ENCODE measurements around the gene ADAMTS16.
"Not testable (repeated sequence)": the region's sequence is repeated elsewhere in the genome, so short reads cannot be mapped to it uniquely, and the experiment has no call there.

ADAMTS16 gene, protein sequence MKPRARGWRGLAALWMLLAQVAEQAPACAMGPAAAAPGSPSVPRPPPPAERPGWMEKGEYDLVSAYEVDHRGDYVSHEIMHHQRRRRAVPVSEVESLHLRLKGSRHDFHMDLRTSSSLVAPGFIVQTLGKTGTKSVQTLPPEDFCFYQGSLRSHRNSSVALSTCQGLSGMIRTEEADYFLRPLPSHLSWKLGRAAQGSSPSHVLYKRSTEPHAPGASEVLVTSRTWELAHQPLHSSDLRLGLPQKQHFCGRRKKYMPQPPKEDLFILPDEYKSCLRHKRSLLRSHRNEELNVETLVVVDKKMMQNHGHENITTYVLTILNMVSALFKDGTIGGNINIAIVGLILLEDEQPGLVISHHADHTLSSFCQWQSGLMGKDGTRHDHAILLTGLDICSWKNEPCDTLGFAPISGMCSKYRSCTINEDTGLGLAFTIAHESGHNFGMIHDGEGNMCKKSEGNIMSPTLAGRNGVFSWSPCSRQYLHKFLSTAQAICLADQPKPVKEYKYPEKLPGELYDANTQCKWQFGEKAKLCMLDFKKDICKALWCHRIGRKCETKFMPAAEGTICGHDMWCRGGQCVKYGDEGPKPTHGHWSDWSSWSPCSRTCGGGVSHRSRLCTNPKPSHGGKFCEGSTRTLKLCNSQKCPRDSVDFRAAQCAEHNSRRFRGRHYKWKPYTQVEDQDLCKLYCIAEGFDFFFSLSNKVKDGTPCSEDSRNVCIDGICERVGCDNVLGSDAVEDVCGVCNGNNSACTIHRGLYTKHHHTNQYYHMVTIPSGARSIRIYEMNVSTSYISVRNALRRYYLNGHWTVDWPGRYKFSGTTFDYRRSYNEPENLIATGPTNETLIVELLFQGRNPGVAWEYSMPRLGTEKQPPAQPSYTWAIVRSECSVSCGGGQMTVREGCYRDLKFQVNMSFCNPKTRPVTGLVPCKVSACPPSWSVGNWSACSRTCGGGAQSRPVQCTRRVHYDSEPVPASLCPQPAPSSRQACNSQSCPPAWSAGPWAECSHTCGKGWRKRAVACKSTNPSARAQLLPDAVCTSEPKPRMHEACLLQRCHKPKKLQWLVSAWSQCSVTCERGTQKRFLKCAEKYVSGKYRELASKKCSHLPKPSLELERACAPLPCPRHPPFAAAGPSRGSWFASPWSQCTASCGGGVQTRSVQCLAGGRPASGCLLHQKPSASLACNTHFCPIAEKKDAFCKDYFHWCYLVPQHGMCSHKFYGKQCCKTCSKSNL

DNA sequence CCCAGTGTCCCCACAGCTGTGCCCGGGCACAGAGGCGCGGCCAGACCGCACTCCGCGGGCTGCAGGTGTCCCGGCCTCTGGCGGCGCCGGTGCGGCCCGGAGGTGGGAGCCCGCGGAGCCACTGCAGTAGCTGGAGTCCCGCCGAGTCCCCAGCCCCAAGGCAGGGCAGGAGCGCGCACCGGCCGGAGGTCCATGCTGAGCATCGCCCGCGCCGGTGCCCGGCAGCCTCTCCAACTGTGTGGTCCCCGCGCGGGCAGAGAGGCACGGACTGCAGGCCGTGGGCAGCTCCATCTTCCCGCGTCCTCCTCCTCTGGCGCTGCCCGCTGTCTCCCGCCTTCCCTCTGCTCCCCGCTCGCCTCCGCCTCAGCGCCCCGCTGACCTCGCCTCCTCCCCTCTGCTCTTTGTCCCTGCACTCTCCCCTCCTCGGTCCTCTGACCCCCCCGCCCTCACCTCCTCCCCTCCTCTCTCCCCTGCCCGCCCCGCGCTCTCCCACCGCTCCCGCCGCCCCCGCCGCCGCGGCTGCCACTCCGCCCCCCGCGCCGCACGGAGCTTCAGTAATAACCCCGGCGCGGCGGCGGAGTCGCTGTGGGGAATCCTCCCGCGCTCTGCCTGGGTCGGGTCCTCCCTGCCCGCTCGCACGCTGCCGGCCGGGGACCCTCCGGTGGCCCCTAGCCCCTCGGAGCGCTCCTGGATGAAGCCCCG, at the start of gene ADAMTS16:
TSS of gene ADAMTS16 (plus strand) at position 554 of the 702 bp plus-strand sequence. CDS start at position 692, 138 bp downstream.
- DNase-seq: no peak

DNA sequence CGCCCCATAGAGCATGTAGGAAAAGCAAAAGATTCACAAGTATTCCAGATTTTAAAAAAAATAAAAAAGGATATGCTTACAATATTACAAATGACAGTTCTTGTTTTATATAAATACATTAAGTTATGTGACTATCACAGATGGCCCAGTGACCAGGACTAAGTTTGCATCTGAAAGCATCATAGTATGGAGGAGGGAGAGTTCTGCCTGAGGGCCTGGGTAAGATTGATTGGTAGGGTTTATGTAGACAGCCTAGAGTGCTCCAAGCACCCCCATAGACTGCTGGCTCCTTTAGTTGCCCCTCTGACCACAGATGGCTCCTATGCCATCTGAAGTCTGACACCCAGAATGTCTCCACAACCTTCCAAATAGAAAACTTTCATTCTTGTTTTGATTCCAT, 48.0 kb upstream of the ADAMTS16 start:
- no peak for DNase-seq

DNA sequence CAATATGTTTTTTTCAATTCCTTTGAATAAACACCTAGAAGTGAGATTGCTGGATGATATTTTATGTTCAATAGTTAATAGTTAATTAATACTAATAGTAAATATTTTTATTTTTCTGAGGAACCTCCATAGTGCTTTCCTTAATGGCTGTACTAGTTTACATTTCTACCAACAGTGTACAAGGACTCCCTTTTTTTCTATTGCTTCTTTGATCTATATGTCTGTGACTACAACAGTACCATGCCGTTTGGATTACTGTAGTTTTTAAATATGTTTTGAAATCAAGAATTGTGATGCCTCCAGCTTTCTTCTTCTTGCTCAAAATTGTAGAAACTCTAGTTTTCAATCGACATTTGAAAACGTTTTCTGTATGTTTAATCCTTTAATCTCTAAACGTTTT, 39.5 kb upstream of the ADAMTS16 start:
- DNase-seq: no peak

DNA sequence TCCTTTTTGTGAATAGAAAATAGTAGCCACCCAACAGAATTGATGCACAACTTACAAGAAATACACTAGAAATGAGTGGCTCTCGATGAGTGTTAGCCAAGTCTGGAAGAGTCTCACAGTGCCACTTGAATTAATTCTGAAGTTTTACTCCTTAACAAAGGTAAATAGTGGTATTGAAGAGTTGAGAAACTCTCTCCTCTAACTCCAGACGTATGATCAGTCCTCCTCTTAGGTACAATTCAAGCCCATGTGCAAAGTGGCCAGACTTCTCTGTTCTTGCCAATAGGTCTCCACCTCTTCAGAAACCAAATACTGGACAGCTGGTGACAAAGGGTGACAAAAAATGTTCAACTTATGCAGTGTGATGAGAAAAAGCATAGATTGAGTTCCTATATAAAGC, 38.5 kb upstream of the ADAMTS16 start:
- DNase-seq: no peak

DNA sequence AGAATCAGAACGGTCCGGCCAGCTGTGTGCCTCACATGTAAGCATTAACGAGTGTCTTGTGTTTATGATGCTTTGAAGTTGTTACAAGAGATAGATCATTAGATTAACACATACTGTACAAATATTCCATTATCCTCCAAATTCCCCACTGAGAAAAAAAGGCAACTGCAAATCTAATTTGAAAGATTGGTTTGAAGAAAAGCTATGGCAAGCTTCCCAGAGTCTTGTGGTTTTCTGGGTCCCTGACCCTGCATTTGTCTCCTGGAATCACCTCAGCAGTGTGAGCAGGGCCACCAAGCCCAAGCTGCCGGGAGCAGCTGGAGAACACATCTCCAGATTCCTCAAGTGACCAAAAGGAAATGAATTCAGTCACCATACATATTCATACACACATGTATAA, 36.9 kb upstream of the ADAMTS16 start:
- no peak for DNase-seq

DNA sequence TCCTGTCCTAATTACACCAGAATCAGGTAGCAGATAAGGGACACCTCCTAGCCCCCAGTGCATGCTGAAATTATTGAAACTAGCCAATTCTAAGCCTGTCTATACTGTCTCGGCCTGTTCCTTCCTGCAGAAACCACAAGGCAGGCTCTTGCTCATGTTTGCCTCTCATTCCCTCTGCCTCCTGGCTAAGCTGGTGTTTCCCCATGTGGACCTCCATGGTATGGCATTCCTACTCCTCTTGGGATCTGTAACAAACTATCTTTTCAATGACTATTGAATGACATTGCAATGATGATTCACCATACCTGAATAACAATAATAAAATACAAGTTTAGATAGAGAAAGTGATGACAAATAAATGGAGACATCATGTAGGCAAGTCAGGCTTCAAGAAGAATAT, 35.6 kb upstream of the ADAMTS16 start:
- DNase-seq: no peak

DNA sequence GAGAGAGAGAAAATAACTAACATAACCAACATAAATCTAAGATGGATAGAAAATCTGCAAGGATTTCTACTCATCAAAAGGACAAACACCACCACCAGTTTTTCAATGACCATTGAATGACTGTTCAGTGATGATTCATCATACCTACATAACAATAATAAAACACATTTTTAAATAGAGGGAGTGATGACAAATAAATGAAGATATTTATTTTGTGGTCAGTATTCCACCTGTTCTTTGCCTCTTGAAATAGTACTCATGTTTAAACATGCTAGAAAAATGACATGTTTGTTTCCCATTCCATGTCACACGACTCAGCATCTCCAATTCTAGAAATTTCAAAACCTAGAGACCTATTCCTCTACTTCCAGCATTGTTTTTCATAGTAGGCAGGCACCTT, 34.6 kb upstream of the ADAMTS16 start:
- DNase-seq: no peak

DNA sequence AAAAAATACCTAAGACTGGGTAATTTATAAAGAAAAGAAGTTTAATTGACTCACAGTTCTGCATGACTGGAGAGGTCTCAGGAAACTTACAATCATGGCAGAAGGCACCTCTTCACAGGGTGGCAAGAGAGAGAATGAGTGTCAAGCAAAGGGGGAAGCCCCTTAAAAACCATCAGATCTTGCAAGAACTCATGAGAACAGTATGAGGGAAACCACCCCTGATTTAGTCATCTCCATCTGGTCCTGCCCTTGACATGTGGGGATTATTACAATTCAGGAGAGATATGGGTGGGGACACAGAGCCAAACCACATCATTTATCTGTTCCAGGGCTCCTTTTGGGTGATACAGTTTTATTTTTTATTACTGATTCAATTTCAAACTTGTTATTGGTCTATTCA, 23.2 kb upstream of the ADAMTS16 start:
- no peak for DNase-seq

DNA sequence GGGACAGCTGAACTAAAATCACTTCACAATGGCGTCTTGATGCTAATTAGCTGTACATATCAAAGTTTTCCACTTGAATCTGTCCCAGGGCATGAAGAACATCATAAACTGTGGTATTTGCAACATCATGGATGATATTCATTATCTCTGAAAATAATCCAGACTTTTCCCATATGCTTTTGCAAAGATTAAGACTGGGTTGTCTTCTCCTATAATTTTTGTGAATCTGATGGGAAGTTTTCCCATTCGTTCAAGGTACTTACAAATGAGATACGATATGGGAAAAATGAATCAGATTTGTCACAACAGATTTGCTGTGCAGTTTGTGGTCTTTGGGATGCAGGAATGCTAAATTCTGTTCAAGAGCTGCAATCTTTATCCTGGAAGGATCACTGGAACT, 17.4 kb upstream of the ADAMTS16 start:
- DNase-seq: no peak

DNA sequence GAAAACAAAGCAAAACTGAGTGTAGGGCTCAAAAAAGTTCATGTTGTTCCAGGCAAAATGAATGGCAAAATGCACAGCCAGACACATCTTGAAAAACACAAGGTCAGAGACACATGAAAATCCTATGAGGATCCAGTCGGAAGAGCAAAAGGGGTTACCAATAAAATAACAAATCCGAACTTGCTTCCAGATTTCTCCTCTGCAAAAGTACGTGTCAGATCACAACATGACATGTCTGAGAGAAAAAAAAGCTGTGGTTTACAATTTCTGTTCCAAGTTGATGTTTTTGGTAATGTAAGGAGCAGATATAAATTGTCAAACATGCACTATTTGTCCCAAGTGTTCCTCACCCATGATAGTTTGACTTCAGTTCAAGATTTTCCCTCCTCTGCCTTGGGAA, 15.9 kb upstream of the ADAMTS16 start:
- DNase-seq: no peak

DNA sequence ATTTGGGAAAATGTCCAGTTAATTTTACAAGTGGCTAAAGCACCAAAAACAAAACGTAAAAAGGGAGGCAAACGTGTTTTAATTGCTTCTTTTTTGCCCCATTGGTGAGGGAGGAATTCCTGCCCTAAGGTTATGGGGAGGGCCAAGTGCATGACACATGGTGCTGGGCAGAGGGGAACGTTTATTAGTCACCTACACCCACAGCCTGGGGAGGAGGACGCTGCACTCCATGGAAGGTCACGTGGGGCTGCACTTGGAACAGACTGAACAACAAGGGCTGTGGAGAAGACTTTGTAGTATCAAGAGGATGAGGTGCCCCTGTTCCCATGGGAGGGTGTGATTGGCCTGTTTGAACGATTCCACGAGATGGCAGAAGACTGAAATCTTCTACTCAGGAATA, 13.7 kb upstream of the ADAMTS16 start:
- DNase-seq: no peak

DNA sequence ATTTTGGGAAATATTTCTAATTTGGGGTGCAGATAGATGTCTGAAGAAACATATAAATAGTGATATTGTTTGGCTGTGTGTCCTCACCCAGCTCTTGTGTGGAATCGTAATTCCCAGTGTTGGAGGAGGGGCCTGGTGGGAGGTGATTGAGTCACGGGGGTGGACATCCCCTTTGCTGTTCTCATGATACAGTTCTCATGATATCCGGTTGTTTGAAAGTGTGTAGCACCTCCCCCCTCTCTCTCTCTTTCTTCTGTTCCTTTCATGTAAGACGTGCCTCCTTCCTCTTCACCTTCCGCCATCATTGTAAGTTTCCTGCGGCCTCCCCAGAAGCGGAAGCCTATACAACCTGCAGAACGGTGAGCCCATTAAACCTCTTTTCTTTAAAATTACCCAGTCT, 11.4 kb upstream of the ADAMTS16 start:
- no peak for DNase-seq

DNA sequence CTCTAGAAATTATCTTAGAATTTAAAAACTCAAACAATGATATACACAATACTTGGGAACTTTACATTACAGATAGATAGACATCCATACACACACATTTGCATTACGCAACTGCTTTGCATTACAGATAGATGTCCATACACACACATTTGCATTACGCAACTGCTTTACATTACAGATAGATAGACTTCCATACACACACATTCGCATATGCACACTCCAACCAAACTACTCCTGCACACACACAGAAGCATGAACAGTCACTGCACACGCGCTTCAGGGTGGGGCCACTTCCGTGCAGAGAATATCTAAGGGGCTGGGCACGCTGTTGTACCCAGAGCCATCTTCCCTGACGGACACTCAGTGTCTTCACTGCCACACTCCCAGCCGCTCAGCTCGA, 7.9 kb upstream of the ADAMTS16 start:
- DNase-seq: no peak

DNA sequence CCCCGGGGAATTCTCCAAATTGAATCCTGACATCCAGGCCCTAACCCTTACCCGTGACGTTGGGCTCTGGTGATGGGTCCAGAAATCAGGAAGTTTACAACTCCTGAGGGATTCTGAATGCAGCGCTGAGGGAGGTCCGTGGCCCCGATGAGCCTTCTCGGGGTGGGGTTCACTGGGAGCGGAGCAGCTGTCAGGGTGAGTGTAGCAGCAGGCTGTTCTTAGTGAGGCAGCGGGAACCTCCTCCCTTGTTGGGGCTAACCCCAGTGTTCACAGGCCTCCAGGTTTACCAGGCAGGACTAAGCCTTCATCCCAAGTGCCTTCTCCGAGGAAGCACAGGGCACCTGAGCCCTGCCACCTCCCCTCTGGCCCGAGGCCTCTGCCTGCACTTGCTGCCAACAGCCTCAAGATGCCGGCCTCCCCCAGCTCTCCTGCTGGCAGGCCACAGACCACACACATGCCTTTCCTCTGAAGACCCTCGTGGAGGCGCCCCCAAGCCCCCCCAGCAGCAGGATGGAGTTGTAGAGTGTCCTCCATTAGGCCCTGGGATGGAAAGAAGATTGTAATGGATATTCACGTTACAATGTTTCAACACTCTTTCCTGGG, 7.3 kb upstream of the ADAMTS16 start:
- no peak for DNase-seq

DNA sequence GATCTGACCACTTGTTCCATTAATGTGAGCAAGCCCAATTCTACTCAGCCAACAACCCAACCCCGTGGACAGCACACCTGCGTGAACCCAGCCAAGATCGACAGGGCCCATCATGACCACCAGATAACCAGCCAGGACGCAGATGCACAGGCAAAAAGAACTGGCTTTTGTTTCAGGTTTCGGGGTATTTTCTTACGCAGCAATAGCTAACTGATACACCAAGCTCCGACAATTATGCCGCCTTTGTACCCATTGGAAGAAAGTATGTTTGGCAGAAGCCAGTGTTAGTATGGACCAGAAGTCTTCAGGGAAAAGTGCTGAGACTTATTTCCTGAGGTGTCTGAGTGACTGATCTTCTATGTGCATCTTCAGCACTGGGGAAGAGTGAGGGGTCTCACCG, 6.0 kb upstream of the ADAMTS16 start:
- DNase-seq: no peak

DNA sequence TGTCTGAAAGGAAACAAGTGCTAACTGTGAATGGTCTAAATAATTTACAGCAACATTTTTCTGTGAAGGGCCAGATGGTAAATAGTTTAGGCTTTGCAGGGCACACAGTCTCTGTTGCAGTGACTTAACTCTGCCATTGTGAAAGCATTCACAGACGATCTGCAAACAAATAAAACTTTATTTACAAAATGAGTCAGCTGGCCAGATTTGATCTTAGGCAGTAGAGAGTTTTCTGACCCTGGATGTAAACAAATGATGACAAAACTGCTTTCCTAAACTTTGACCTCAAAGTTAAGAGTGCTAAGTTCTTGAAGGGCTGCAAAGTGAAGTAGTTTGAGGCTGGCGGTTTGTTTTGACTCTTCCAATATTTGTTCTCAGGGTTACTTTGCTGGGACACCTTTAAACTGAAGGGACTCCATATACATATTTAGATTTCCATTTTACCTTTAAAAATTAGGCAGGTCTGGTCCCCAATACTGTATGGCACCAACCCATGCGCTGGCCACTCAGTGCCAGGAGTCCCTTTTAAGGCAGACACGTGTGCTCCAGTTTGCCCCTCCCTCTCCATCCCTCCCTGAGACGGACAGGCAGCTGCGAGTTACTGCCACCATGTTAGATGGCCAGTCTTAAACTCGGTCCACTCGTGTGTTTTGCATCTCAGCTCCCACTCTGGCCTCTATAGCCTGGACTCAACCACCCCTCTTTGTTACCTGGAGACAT, 4.0 kb upstream of the ADAMTS16 start:
- no peak for DNase-seq

DNA sequence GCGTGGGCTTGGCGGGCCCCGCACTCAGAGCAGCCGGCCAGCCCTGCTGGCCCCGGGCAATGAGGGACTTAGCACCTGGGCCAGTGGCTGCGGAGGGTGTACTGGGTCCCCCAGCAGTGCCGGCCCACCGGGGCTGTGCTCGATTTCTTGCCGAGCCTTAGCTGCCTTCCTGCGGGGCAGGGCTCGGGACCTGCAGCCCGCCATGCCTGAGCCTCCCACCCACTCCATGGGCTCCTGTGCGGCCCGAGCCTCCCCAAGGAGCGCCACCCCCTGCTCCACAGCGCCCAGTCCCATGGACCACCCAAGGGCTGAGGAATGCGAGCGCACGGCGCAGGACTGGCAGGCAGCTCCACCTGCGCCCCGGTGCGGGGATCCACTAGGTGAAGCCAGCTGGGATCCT, 2.3 kb upstream of the ADAMTS16 start:
- DNase-seq: not testable (repeated sequence)

DNA sequence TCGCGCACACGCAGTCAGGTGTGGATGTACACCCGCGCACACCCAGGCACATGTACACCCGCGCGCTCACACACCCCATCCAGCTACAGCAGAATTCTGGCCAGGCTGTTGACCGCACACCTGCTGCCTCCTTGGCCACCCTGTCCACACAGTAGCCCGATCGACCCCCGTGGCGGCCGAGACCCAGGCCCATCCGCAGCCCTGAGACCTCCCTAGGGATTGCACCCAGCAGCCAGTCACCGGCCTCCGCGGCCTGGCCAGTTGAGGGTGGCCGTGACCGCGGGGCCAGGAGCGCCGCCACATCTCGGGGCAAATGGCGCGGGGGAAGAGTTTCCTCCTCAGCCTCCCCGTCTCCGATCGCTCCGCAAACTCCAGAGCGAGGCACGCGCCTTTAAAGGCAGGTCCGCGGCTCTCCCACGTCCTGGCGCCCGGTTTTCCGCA, 774 bp upstream of the ADAMTS16 start:
- no peak for DNase-seq

DNA sequence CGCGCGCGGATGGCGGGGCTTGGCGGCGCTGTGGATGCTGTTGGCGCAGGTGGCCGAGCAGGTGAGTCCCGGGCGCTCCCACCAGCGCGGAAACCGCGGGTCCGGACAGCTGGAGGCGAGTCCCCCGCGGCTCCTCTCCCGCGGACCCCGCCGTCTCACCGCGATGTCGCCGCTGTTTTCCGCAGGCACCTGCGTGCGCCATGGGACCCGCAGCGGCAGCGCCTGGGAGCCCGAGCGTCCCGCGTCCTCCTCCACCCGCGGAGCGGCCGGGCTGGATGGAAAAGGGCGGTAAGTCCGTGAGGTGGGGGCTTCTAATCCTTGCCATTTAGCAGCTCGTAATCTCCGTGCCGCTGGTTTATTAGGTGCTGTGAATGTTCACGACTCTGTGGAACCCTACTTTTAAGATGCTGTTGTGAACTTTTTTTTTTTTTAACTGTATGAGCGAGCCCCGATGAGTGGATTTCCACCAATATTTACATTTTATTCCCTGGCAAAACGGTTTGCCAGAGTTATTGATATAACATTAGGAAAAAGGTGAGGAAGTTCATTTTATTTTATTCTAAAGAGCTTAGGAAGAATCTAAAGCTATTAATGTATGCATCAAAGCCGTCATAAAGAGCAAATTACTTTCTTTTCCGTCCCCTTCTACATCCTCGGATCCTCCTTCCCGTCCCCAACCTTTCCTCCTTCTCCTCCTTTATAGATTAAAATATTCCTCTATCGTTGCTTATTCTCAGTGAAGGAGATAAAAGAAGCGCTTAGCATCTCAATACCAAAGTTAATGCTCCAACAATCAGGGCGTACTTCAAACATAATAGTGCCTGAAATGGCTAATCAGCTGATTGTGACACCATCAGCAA, 579 bp downstream of the ADAMTS16 start:
- DNase-seq: no peak

DNA sequence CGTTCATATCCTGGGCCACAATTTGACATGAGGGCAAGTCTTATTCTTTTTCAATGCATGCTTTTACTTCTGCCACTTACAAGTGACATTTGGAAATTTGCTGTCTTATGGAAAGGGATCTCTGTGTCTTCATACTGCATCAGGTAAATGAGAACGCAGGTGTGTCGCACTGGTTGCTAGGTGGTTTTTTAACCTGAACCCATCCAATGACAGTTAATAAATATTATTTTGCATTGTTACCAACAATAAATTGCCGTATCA, 1.1 kb downstream of the ADAMTS16 start:
- no peak for DNase-seq

All from activated CD8-positive, alpha-beta memory T cell treated with anti-CD3 and anti-CD28 coated beads for 24 hours (primary cell).